Keratinocyte (primary cell): ENCODE results near the gene BMPR1B. TPM values are rescaled to one million over a fixed set of nuclear protein-coding genes. Genes with fewer than 3 reads are reported as not detected.

Experiments
- DNase-seq: peaks from one replicate; pipeline ENCODE4 v3.0.0-alpha.2; 2011; ENCODE audit warnings: low read depth, missing footprints, low spot score
- FAIRE-seq: peaks from 2 replicates; lab custom pipeline; 2011; peaks lifted over from hg19 to GRCh38; lab: Jason Lieb, UNC
- H2AFZ ChIP-seq: 2 replicates; pipeline ENCODE4 v1.6.0; 2012; ENCODE audit warnings: low read length, control low read depth, inconsistent platforms; ENCODE audit not compliant: control insufficient read depth
- H3K27ac ChIP-seq: 2 replicates; pipeline ENCODE4 v1.5.1; 2011; ENCODE audit warnings: low read length; ENCODE audit not compliant: control insufficient read depth, insufficient read depth
- H3K27me3 ChIP-seq: 3 replicates; pipeline ENCODE4 v1.6.0; 2011; ENCODE audit warnings: low read length; ENCODE audit not compliant: control insufficient read depth, insufficient read depth; ENCODE audit errors: extremely low read depth
- H3K36me3 ChIP-seq, 2 experiments: 2 replicates in 1 of 2; 3 replicates in 1 of 2; pipeline ENCODE4 v1.5.1; 2011; ENCODE audit warnings: low read length in 2 of 2, mild to moderate bottlenecking in 1 of 2; ENCODE audit not compliant: control insufficient read depth in 2 of 2, insufficient read depth in 2 of 2; ENCODE audit errors: extremely low read depth in 1 of 2
- H3K4me1 ChIP-seq: 3 replicates; pipeline ENCODE4 v1.5.1; 2011; ENCODE audit warnings: low read length; ENCODE audit not compliant: control insufficient read depth, insufficient read depth; ENCODE audit errors: extremely low read depth
- H3K4me2 ChIP-seq: 3 replicates; pipeline ENCODE4 v1.6.0; 2011; ENCODE audit warnings: low read depth, low read length; ENCODE audit not compliant: control insufficient read depth, insufficient read depth; ENCODE audit errors: extremely low read depth
- H3K4me3 ChIP-seq, 3 experiments: fragments of 200-600 bp in 1 of 3; sonication (generic) in 1 of 3; 2 replicates in 2 of 3; 3 replicates in 1 of 3; pipeline ENCODE4 v1.5.1; 2011 to 2016; ENCODE audit warnings: low read length in 3 of 3, mild to moderate bottlenecking in 3 of 3, control low read depth in 2 of 3, inconsistent platforms in 1 of 3, low read depth in 1 of 3, mixed read lengths in 1 of 3, mixed run types in 1 of 3, moderate library complexity in 1 of 3; ENCODE audit not compliant: control insufficient read depth in 2 of 3, insufficient read depth in 2 of 3; ENCODE audit errors: extremely low read depth in 1 of 3
- H3K79me2 ChIP-seq: 2 replicates; pipeline ENCODE4 v1.6.0; 2012; ENCODE audit warnings: low read length; ENCODE audit not compliant: control insufficient read depth, insufficient read depth
- H3K9ac ChIP-seq: 3 replicates; pipeline ENCODE4 v1.6.0; 2011; ENCODE audit warnings: low read length; ENCODE audit not compliant: control insufficient read depth, insufficient read depth; ENCODE audit errors: extremely low read depth
- H3K9me1 ChIP-seq: 3 replicates; pipeline ENCODE4 v1.6.0; 2011; ENCODE audit warnings: low read length; ENCODE audit not compliant: control insufficient read depth, insufficient read depth; ENCODE audit errors: extremely low read depth
- H3K9me3 ChIP-seq: 2 replicates; pipeline ENCODE4 v1.5.1; 2012; ENCODE audit warnings: low read depth, low read length; ENCODE audit not compliant: control insufficient read depth
- H4K20me1 ChIP-seq: 3 replicates; pipeline ENCODE4 v1.6.0; 2011; ENCODE audit warnings: low read length; ENCODE audit not compliant: control insufficient read depth, insufficient read depth; ENCODE audit errors: extremely low read depth
- EZH2 ChIP-seq: IDR thresholded peaks from one replicate; pipeline ENCODE4 v1.6.1; 2012; ENCODE audit warnings: inconsistent platforms, mild to moderate bottlenecking, low read length, moderate library complexity
- dilution Hi-C: fragments of 300-500 bp; cut with MboI; formaldehyde crosslinking; loops from one replicate; pipeline ENCODE4 v1.7.0; 2020; ENCODE audit warnings: low sequenced_read_pairs; ENCODE audit not compliant: extremely low pct_ligation_motif_present
- polyA plus RNA-seq, 5 experiments: library from polyadenylated mRNA; depleted of rRNA in 3 of 5; stranded (reverse) in 3 of 5; stranded (forward) in 1 of 5; unstranded in 1 of 5; fragments of >200 nt; gene quantifications; 1 replicate in 1 of 5; 2 replicates in 3 of 5; 3 replicates in 1 of 5; pipeline versions ENCODE4 v1.2.1 to v1.2.3, GENCODE V29; 2011 to 2012; ENCODE audit warnings: missing spikeins in 2 of 5, low read depth in 1 of 5, low replicate concordance in 1 of 5
- TF ChIP-seq, protein P1 (sequence below), 3 experiments: IDR thresholded peaks in 1 of 3; conservative IDR thresholded peaks in 1 of 3; optimal IDR thresholded peaks in 1 of 3; 2 replicates in 2 of 3; 3 replicates in 1 of 3; pipeline versions ENCODE3 to v1.5.1; 2011; ENCODE audit warnings: low read length in 3 of 3, mild to moderate bottlenecking in 3 of 3, moderate library complexity in 2 of 3, control low read depth in 1 of 3, inconsistent platforms in 1 of 3; ENCODE audit not compliant: insufficient read depth in 2 of 3; ENCODE audit errors: extremely low read depth in 1 of 3

The BMPR1B gene
- polyA plus RNA-seq, 1 donor (not counting 4 experiments of a cell fraction or from before 2014, with no cell fraction given): 0.89 TPM

DNA sequence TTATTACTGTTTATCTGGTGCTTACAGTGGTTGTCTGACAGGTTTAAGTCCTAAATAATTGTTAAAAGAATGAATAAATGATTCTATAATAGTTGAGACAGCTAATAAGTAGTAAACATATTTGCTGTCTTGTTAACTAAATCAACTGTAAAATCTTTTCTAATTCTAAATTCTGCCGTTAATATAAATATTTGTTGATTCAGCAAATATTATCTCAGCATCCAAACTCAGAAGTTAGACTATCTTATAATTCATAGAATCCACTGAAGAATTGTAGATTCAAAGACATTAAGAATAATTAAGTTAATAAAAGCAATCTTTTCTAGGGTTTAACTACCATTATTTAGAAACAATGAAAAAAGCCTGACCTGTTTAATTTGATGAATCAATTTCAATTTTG, 256.3 kb downstream of the BMPR1B start:
- FAIRE-seq: no peak
- Histone ChIP-seq H3K9ac (no peak overlapping the region), H3K9me1 (no peaks in the 10 kb centered on the region), H3K4me2 (no peak overlapping the region), H3K9me3 (no peaks in the 10 kb centered on the region), H2AFZ (no peak overlapping the region), H3K36me3 (no peaks in the 10 kb centered on the region), H3K4me3 (no peak overlapping the region), H3K27ac (no peak overlapping the region), H4K20me1 (no peaks in the 10 kb centered on the region), H3K79me2 (no peaks in the 10 kb centered on the region), H3K4me1 (no peaks in the 10 kb centered on the region), H3K27me3 (no peaks in the 10 kb centered on the region)
- no peak for TF ChIP-seq EZH2
- TF ChIP-seq, protein P1, sequence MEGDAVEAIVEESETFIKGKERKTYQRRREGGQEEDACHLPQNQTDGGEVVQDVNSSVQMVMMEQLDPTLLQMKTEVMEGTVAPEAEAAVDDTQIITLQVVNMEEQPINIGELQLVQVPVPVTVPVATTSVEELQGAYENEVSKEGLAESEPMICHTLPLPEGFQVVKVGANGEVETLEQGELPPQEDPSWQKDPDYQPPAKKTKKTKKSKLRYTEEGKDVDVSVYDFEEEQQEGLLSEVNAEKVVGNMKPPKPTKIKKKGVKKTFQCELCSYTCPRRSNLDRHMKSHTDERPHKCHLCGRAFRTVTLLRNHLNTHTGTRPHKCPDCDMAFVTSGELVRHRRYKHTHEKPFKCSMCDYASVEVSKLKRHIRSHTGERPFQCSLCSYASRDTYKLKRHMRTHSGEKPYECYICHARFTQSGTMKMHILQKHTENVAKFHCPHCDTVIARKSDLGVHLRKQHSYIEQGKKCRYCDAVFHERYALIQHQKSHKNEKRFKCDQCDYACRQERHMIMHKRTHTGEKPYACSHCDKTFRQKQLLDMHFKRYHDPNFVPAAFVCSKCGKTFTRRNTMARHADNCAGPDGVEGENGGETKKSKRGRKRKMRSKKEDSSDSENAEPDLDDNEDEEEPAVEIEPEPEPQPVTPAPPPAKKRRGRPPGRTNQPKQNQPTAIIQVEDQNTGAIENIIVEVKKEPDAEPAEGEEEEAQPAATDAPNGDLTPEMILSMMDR (optimal IDR thresholded peaks at IDR 0.05 in 1 of 3, IDR thresholded peaks at IDR 0.05 in 1 of 3, conservative IDR thresholded peaks at IDR 0.05 in 1 of 3; ENCODE audit: extremely low read depth in 1 of 3, insufficient read depth in 2 of 3, low read length in 3 of 3): no peak
- dilution Hi-C loops: no loop called here
- DNase-seq: no peak

DNA sequence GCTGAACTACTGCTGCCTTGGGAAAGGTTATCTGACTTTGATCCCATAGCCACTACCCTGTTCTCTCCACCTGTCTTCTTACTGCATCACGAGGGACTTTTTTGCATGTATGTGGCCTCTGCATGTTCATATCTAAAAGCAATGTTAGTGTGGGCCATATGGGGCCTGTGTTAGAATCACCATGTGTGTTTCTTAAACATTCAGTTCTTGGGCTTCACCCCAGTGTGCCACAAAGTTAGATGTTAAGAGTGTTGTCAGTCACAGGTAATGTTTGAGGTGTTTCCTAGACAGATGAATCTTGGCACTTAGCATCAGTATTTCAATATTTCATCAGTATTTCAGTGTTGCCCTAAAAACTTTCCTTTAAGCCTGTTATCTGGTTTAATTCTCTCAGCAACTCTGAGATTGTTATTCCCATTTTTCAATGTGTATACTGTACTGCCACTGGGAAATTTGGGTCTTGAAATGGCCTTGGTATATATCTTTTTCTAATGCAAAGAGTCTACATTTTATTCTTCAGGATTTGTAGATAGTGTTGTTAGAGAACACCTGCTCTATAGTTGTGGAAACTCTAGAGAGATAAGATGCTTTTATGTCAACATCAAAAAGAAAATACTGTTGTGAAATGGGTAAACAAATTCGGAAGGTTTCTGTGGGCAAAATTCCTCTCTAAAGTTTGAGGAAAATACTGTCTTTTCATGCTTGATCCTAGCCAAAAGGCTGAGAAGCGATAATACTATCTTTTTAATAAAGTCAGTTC, 259.7 kb downstream of the BMPR1B start:
- Histone ChIP-seq H3K9ac (no peak overlapping the region), H3K36me3 (no peaks in the 10 kb centered on the region), H4K20me1 (no peaks in the 10 kb centered on the region), H3K9me3 (no peaks in the 10 kb centered on the region), H3K79me2 (no peaks in the 10 kb centered on the region), H3K27ac (no peak overlapping the region), H3K4me1 (no peaks in the 10 kb centered on the region), H2AFZ (no peak overlapping the region), H3K4me2 (no peak overlapping the region), H3K9me1 (no peaks in the 10 kb centered on the region), H3K27me3 (no peaks in the 10 kb centered on the region), H3K4me3 (no peak overlapping the region)
- dilution Hi-C loops: no loop called here
- no peak for DNase-seq
- no peak for FAIRE-seq
- TF ChIP-seq, protein P1 (optimal IDR thresholded peaks at IDR 0.05 in 1 of 3, IDR thresholded peaks at IDR 0.05 in 1 of 3, conservative IDR thresholded peaks at IDR 0.05 in 1 of 3; ENCODE audit: extremely low read depth in 1 of 3, insufficient read depth in 2 of 3, low read length in 3 of 3): no peak
- TF ChIP-seq EZH2: no peak
